Neural progenitor cell (in vitro differentiated cells): ENCODE data around the gene HKDC1.

ENCODE experiments used
- CTCF ChIP-seq: fragments of 200-600 bp; sonication (generic); IDR thresholded peaks from 2 replicates; pipeline ENCODE4 v1.5.1; 2017; ENCODE audit warnings: antibody characterized with exemption, mild to moderate bottlenecking
- EZH2phosphoT487 ChIP-seq: fragments of 200-600 bp; sonication (generic); IDR thresholded peaks from 2 replicates; pipeline ENCODE4 v1.6.1; 2017; ENCODE audit warnings: antibody characterized with exemption

- TF ChIP-seq CTCF (no peak), EZH2phosphoT487 (no peak)
Measured at GRCh38 chr10:69220041-69220451, at the start of gene HKDC1.
